PC-3 (cell line): ENCODE measurements around the gene DDX24. TPM values are rescaled to one million over a fixed set of nuclear protein-coding genes. Genes with fewer than 3 reads are reported as not detected.

Experiments used
- ATAC-seq: fragments of 200-7000 bp; cut with Tn5 transposase; 2 replicates; pipeline ENCODE4 v1.9.1; 2020; ENCODE audit warnings: mild to moderate bottlenecking, moderate library complexity
- BruUV-seq: library from RNA; stranded (reverse); fragments of 400-500 nt; replicated peaks from 2 replicates; lab custom pipeline; 2021; lab: Mats Ljungman, UMichigan
- CTCF ChIA-PET: fragments of 300-600 bp; sonication (Branson Sonifier 250); formaldehyde crosslinking; loops from one replicate; lab custom pipeline; 2022; ENCODE audit warnings: antibody characterized with exemption; lab: Charles Lee
- POLR2A ChIA-PET: fragments of 300-600 bp; sonication (Branson Sonifier 250); formaldehyde crosslinking; loops from one replicate; lab custom pipeline; 2022; ENCODE audit warnings: antibody characterized with exemption; ENCODE audit not compliant: unreplicated experiment; lab: Charles Lee
- DNase-seq: peaks from one replicate; pipeline ENCODE4 v3.0.0-alpha.2; 2015
- H2AFZ ChIP-seq: fragments of 300-600 bp; sonication (generic); 2 replicates; pipeline ENCODE4 v1.6.0; 2016; ENCODE audit warnings: antibody characterized with exemption, low read length
- H3F3A ChIP-seq: fragments of 300-600 bp; sonication (generic); one replicate; pipeline ENCODE4 v1.6.0; 2017; ENCODE audit warnings: antibody characterized with exemption, low read length, control low read depth, mild to moderate bottlenecking; ENCODE audit not compliant: unreplicated experiment
- H3K27ac ChIP-seq: fragments of 300-600 bp; sonication (generic); 2 replicates; pipeline ENCODE4 v1.5.1; 2016; ENCODE audit warnings: mild to moderate bottlenecking, low read length
- H3K27me3 ChIP-seq: fragments of 300-600 bp; sonication (generic); 2 replicates; pipeline ENCODE4 v1.6.1; 2016; ENCODE audit warnings: low read length, mixed read lengths
- H3K36me3 ChIP-seq: fragments of 300-600 bp; sonication (generic); 2 replicates; pipeline ENCODE4 v1.6.1; 2016; ENCODE audit warnings: low read depth, mixed run types, low read length, mixed read lengths
- H3K4me1 ChIP-seq: fragments of 300-600 bp; sonication (generic); 2 replicates; pipeline ENCODE4 v1.5.1; 2016; ENCODE audit warnings: low read length; ENCODE audit not compliant: insufficient read depth
- H3K4me2 ChIP-seq: fragments of 300-600 bp; sonication (generic); 2 replicates; pipeline ENCODE4 v1.6.0; 2016; ENCODE audit warnings: low read length
- H3K4me3 ChIP-seq: fragments of 300-600 bp; sonication (generic); 2 replicates; pipeline ENCODE4 v1.5.1; 2016; ENCODE audit warnings: mild to moderate bottlenecking, low read length, mixed read lengths
- H3K79me2 ChIP-seq: fragments of 300-600 bp; sonication (generic); 2 replicates; pipeline ENCODE4 v1.6.1; 2017; ENCODE audit warnings: low read length, mixed read lengths
- H3K9ac ChIP-seq: fragments of 300-600 bp; sonication (generic); 2 replicates; pipeline ENCODE4 v1.6.0; 2016; ENCODE audit warnings: mild to moderate bottlenecking, low read length
- H3K9me2 ChIP-seq: fragments of 300-600 bp; sonication (generic); replicated peaks from 2 replicates; pipeline ENCODE4 v1.6.1; 2016; ENCODE audit warnings: mixed run types, low read length, mixed read lengths
- H3K9me3 ChIP-seq: fragments of 300-600 bp; sonication (generic); 2 replicates; pipeline ENCODE4 v1.6.1; 2016; ENCODE audit warnings: low read length, mixed read lengths
- H4K20me1 ChIP-seq: fragments of 300-600 bp; sonication (generic); 2 replicates; pipeline ENCODE4 v1.6.1; 2016; ENCODE audit warnings: low read length, mixed read lengths
- EZH2 ChIP-seq: fragments of 300-600 bp; sonication (generic); IDR thresholded peaks from one replicate; pipeline ENCODE4 v1.6.1; 2017; ENCODE audit warnings: antibody characterized with exemption, mild to moderate bottlenecking, low read length; ENCODE audit not compliant: unreplicated experiment
- EZH2phosphoT487 ChIP-seq: fragments of 300-600 bp; sonication (generic); IDR thresholded peaks from 2 replicates; pipeline ENCODE4 v1.6.1; 2018; ENCODE audit warnings: mild to moderate bottlenecking, antibody characterized with exemption, low read length, borderline replicate concordance
- intact Hi-C: fragments of 100-400 bp; cut with micrococcal nuclease; formaldehyde crosslinking; loops from 2 replicates; pipeline ENCODE4 v1.9.0; 2023
- total RNA-seq: library from RNA; depleted of rRNA; stranded (reverse); fragments of >200 nt; gene quantifications from 2 replicates; pipeline ENCODE4 v1.2.3, GENCODE V29; 2014
- TF ChIP-seq, protein P1 (sequence below): fragments of 300-600 bp; sonication (generic); conservative IDR thresholded peaks from 2 replicates; pipeline ENCODE4 v1.5.1; 2017; ENCODE audit warnings: antibody characterized with exemption, low read depth, mild to moderate bottlenecking, low read length

Gene DDX24
- total RNA-seq, 1 experiment from 2014 or later = 120 TPM

GRCh38 chr14:94040796-94041195 is 40.2 kb downstream of the DDX24 start:
- no peaks in the 10 kb centered on the region for H3K27me3 ChIP-seq
- ChIA-PET POLR2A (no interaction called here), CTCF (no interaction called here)
- no peaks in the 10 kb centered on the region for H3K9me2 ChIP-seq
- no peaks in the 10 kb centered on the region for H3K9me3 ChIP-seq
- H3K4me3 ChIP-seq = no peak overlapping the region
- no peak overlapping the region for H3K9ac ChIP-seq
- no peaks in the 10 kb centered on the region for H3F3A ChIP-seq
- H3K27ac ChIP-seq = no peak overlapping the region
- ATAC-seq (no peak), DNase-seq (no peak)
- no peaks in the 10 kb centered on the region for H3K79me2 ChIP-seq
- no TSS peak for BruUV-seq
- H4K20me1 ChIP-seq = no peaks in the 10 kb centered on the region
- TF ChIP-seq, protein P1, sequence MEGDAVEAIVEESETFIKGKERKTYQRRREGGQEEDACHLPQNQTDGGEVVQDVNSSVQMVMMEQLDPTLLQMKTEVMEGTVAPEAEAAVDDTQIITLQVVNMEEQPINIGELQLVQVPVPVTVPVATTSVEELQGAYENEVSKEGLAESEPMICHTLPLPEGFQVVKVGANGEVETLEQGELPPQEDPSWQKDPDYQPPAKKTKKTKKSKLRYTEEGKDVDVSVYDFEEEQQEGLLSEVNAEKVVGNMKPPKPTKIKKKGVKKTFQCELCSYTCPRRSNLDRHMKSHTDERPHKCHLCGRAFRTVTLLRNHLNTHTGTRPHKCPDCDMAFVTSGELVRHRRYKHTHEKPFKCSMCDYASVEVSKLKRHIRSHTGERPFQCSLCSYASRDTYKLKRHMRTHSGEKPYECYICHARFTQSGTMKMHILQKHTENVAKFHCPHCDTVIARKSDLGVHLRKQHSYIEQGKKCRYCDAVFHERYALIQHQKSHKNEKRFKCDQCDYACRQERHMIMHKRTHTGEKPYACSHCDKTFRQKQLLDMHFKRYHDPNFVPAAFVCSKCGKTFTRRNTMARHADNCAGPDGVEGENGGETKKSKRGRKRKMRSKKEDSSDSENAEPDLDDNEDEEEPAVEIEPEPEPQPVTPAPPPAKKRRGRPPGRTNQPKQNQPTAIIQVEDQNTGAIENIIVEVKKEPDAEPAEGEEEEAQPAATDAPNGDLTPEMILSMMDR = no peak
- no peak for TF ChIP-seq EZH2phosphoT487
- no peak for TF ChIP-seq EZH2
- intact Hi-C loops = no loop called here
- no peak overlapping the region for H3K4me2 ChIP-seq
- peaks cover 16% of the 10 kb centered on the region; the same call in 1 of the 2 replicates for H3K36me3 ChIP-seq
- no peak overlapping the region for H2AFZ ChIP-seq
- H3K4me1 ChIP-seq = no peaks in the 10 kb centered on the region

DNA sequence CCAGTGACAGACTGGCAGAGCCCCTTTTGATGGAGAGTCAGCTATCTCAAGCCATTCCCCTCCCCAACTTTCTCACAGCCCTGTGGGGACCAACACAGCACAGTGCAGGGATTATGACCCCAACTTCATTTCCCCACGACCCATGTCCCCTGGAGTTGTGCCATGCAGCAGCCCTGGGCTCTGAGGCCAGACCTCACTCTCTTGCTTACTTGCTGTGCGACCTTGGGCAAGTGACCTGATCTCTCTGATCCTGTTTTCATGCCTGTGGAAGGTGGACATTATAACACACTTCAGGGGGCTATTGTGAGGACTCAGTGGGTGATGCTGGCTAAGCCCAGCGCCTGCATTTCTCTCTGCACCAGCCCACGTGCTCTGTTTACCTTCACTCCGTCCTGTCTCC is 40.8 kb downstream of the DDX24 start:
- CTCF ChIA-PET = no interaction called here

More for the DNA sequence above, 40.8 kb downstream of the DDX24 start:
- H3K27me3 ChIP-seq = no peaks in the 10 kb centered on the region
- no peak overlapping the region for H3K27ac ChIP-seq
- H3K4me2 ChIP-seq = no peak overlapping the region
- no peaks in the 10 kb centered on the region for H3K9me2 ChIP-seq
- no peaks in the 10 kb centered on the region for H3K4me1 ChIP-seq
- H3K36me3 ChIP-seq = peaks cover 11% of the 10 kb centered on the region; the same call in 1 of the 2 replicates
- no peaks in the 10 kb centered on the region for H4K20me1 ChIP-seq
- DNase-seq (no peak), ATAC-seq (no peak)
- no peaks in the 10 kb centered on the region for H3K79me2 ChIP-seq
- H3F3A ChIP-seq = no peaks in the 10 kb centered on the region
- TF ChIP-seq, protein P1 = no peak
- TF ChIP-seq EZH2 (no peak), EZH2phosphoT487 (no peak)
- H3K9me3 ChIP-seq = no peaks in the 10 kb centered on the region
- BruUV-seq = no TSS peak
- H3K9ac ChIP-seq = no peak overlapping the region
- no peak overlapping the region for H2AFZ ChIP-seq
- POLR2A ChIA-PET = no interaction called here
- intact Hi-C loops = no loop called here
- no peak overlapping the region for H3K4me3 ChIP-seq
